Liver (tissue), 9 donors: ENCODE results near the gene CRELD2. TPM values are rescaled to one million over a fixed set of nuclear protein-coding genes. Genes with fewer than 3 reads are reported as not detected.

ENCODE experiments used
- DNase-seq: peaks from one replicate; pipeline ENCODE4 v3.0.0-alpha.2; 2017; ENCODE audit warnings: low spot score
- H3K27ac ChIP-seq, 2 donors: one replicate each; pipeline ENCODE4 v1.7.0; 2013; ENCODE audit warnings: inconsistent platforms in 2 of 2, low read length in 2 of 2, control low read depth in 1 of 2, low read depth in 1 of 2, mild to moderate bottlenecking in 1 of 2
- H3K27me3 ChIP-seq, 4 donors: one replicate each; pipeline versions ENCODE4 v1.6.1 to v1.7.0; 2013; ENCODE audit warnings: low read length in 3 of 4, inconsistent platforms in 1 of 4, mild to moderate bottlenecking in 1 of 4, moderate library complexity in 1 of 4; ENCODE audit not compliant: control insufficient read depth in 4 of 4, insufficient read depth in 4 of 4
- H3K36me3 ChIP-seq, 4 donors: one replicate each; pipeline versions ENCODE4 v1.6.1 to v1.7.0; 2013; ENCODE audit warnings: low read length in 3 of 4, mild to moderate bottlenecking in 3 of 4, low read depth in 1 of 4, moderate library complexity in 1 of 4; ENCODE audit not compliant: control insufficient read depth in 4 of 4, insufficient read depth in 3 of 4
- H3K4me1 ChIP-seq, 4 donors: one replicate each; pipeline versions ENCODE4 v1.6.1 to v1.7.0; 2013; ENCODE audit warnings: low read length in 3 of 4, mild to moderate bottlenecking in 3 of 4, moderate library complexity in 1 of 4; ENCODE audit not compliant: control insufficient read depth in 4 of 4, insufficient read depth in 4 of 4
- H3K4me3 ChIP-seq, 3 donors: one replicate each; pipeline versions ENCODE4 v1.6.1 to v1.7.0; 2013; ENCODE audit warnings: low read length in 3 of 3, control low read depth in 1 of 3, low read depth in 1 of 3, mild to moderate bottlenecking in 1 of 3
- H3K9ac ChIP-seq, 2 donors: one replicate each; pipeline ENCODE4 v1.7.0; 2013; ENCODE audit warnings: low read length in 2 of 2, mild to moderate bottlenecking in 2 of 2, moderate library complexity in 2 of 2, control low read depth in 1 of 2, low read depth in 1 of 2
- H3K9me3 ChIP-seq, 4 donors: one replicate each; pipeline versions ENCODE4 v1.6.1 to v1.7.0; 2013; ENCODE audit warnings: low read length in 3 of 4; ENCODE audit not compliant: control insufficient read depth in 4 of 4
- EGR1 ChIP-seq, 2 donors: IDR thresholded peaks; 2 replicates each; pipeline ENCODE4 v1.6.1; 2016 to 2018; ENCODE audit warnings: antibody characterized with exemption in 2 of 2, low read depth in 2 of 2
- FOXA1 ChIP-seq: IDR thresholded peaks from 2 replicates; pipeline ENCODE4 v1.6.1; 2016; ENCODE audit warnings: antibody characterized with exemption
- FOXA2 ChIP-seq: IDR thresholded peaks from 2 replicates; pipeline ENCODE4 v1.6.1; 2016; ENCODE audit warnings: antibody characterized with exemption
- GABPA ChIP-seq, 2 donors: IDR thresholded peaks in 1 of 2; conservative IDR thresholded peaks in 1 of 2; 2 replicates each; pipeline ENCODE4 v1.6.1; 2016; ENCODE audit warnings: antibody characterized with exemption in 2 of 2, mild to moderate bottlenecking in 1 of 2, moderate library complexity in 1 of 2
- HNF4A ChIP-seq, 2 donors: conservative IDR thresholded peaks; 2 replicates each; pipeline ENCODE4 v1.6.1; 2016; ENCODE audit warnings: antibody characterized with exemption in 2 of 2, mild to moderate bottlenecking in 2 of 2
- HNF4G ChIP-seq: IDR thresholded peaks from 2 replicates; pipeline ENCODE4 v1.6.1; 2016; ENCODE audit warnings: antibody characterized with exemption
- JUND ChIP-seq, 2 donors: IDR thresholded peaks; 2 replicates each; pipeline ENCODE4 v1.6.1; 2016; ENCODE audit warnings: antibody characterized with exemption in 2 of 2
- NR2F2 ChIP-seq: IDR thresholded peaks from 2 replicates; pipeline ENCODE4 v1.6.1; 2016; ENCODE audit warnings: antibody characterized with exemption
- RAD21 ChIP-seq, 2 donors: IDR thresholded peaks; 2 replicates each; pipeline ENCODE4 v1.6.1; 2016; ENCODE audit warnings: antibody characterized with exemption in 2 of 2, mild to moderate bottlenecking in 2 of 2
- RXRA ChIP-seq, 2 donors: IDR thresholded peaks; 2 replicates each; pipeline ENCODE4 v1.6.1; 2017 to 2018; ENCODE audit warnings: antibody characterized with exemption in 2 of 2, mild to moderate bottlenecking in 1 of 2
- SP1 ChIP-seq: IDR thresholded peaks from 2 replicates; pipeline ENCODE4 v1.6.1; 2018; ENCODE audit warnings: antibody characterized with exemption, mild to moderate bottlenecking
- TAF1 ChIP-seq: conservative IDR thresholded peaks from 2 replicates; pipeline ENCODE4 v1.6.1; 2016; ENCODE audit warnings: antibody characterized with exemption, mild to moderate bottlenecking
- YY1 ChIP-seq: IDR thresholded peaks from 2 replicates; pipeline ENCODE4 v1.6.1; 2016; ENCODE audit warnings: antibody characterized with exemption, mild to moderate bottlenecking
- WGBS: extraction: QIAGEN DNeasy Blood & Tissue Kit; methylation state at CpG from one replicate; pipeline ENCODE4 v1.1.7; 2013; 5-methylcytosine and 5-hydroxymethylcytosine counted together
- polyA plus RNA-seq, 2 donors: library from polyadenylated mRNA; stranded (reverse) in 1 of 2; unstranded in 1 of 2; fragments of 200-250 nt in 1 of 2; fragments of >200 nt in 1 of 2; fragmentation: Nextera tagmentation in 1 of 2; extraction: Ambion mirVana in 1 of 2; gene quantifications; one replicate each; pipeline versions ENCODE4 v1.2.1 to v1.2.3, GENCODE V29; 2013 to 2015
- total RNA-seq, 2 donors: library from RNA; depleted of rRNA; stranded (reverse); fragments of >200 nt; gene quantifications; one replicate each; pipeline ENCODE4 v1.2.3, GENCODE V29; 2014
- TF ChIP-seq, protein P1 (sequence below): IDR thresholded peaks from 2 replicates; pipeline ENCODE4 v1.6.1; 2016; ENCODE audit warnings: antibody characterized with exemption
- TF ChIP-seq, protein P2 (sequence below): IDR thresholded peaks from 2 replicates; pipeline ENCODE4 v1.6.1; 2016; ENCODE audit warnings: antibody characterized with exemption, mild to moderate bottlenecking
- TF ChIP-seq, protein P3 (sequence below): IDR thresholded peaks from 2 replicates; pipeline ENCODE4 v1.6.1; 2016; ENCODE audit warnings: antibody characterized with exemption
- TF ChIP-seq, protein P4 (sequence below): IDR thresholded peaks from 2 replicates; pipeline ENCODE4 v1.6.1; 2016; ENCODE audit warnings: antibody characterized with exemption
- donor health status: healthy.
- donor health status: healthy.
- donor health status: healthy.
- donor health status: healthy.
- donor health status: healthy.

Gene CRELD2
- total and polyA plus RNA-seq, 4 donors: 17.2 to 98.1 (median 57.1) TPM

DNA sequence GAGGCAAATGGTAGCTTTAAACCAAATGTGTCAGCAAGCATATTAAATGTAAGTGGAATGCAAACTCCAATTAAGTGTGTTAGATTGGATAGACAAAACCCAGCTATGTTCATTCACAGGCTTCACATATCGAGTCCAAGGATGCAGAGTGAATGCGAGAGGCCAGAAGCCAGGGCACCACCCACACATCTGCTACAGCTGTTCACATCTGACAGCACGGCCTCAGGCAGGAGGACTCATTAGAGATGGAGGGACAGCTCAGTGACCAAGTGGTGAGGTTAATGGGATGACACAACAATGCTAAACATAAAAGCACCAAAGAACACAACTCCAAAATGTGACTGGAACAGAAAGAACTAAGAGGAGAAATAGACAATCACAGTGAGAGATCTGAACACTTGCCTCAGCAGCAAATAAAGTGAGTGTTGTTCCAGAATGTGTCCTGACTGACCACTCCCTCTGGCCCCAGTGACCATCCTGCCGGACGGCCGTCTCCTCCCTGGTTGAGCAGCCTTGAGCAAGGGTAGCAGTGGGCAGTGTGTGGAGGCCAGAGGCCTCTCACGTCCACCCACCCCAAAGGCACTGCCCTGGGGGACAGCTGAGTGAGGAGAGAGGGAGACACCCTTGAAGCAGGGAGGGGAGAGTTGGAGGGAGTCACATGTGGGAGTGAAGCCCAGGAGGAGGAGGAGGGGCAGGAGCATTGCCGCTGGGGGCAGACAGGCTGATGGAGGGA is 23.9 kb upstream of the CRELD2 start:
- no peak overlapping the region for H3K4me3 ChIP-seq
- H3K4me1 ChIP-seq: no peaks in the 10 kb centered on the region
- no peaks in the 10 kb centered on the region for H3K27me3 ChIP-seq
- peaks cover 0 to 7% (median 2%) of the 10 kb centered on the region in 4 donors for H3K36me3 ChIP-seq
- WGBS: 95% methylated on average over 8 of the region's 8 CpGs
- TF ChIP-seq, protein P1, sequence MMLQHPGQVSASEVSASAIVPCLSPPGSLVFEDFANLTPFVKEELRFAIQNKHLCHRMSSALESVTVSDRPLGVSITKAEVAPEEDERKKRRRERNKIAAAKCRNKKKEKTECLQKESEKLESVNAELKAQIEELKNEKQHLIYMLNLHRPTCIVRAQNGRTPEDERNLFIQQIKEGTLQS: no peak
- TF ChIP-seq GABPA (IDR thresholded peaks at IDR 0.05 in 1 of 2, conservative IDR thresholded peaks at IDR 0.05 in 1 of 2) (no peak), TAF1 (no peak), HNF4G (no peak), EGR1 (IDR thresholded peaks at IDR 0.05; ENCODE audit: low read depth in 2 of 2) (no peak), HNF4A (conservative IDR thresholded peaks at IDR 0.05) (no peak), SP1 (no peak), NR2F2 (no peak)
- H3K27ac ChIP-seq: no peak overlapping the region
- H3K9ac ChIP-seq: no peak overlapping the region
- H3K9me3 ChIP-seq: peaks cover 0 to 3% (median 0%) of the 10 kb centered on the region in 4 donors
- DNase-seq: no peak

DNA sequence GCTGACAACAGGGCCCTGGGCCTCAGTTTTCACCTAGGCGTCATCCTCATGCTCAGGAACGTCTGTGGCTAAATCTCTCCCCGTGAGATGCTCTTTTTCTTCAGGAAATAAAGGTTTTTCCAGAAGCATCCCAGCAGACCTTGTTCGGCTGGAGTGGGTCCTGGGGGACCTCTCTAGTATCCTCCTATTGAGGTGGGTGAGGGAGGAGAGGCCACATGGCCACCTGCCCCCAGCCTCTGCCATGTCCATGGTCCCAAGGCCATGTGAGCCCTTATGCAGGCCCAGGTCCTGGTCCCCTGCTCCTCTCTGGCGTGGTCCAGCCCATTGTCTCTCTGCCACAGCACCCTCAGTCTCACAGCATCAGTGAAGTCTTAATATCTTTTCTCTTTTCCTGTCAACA is 22.2 kb upstream of the CRELD2 start:
- DNase-seq: no peak
- Histone ChIP-seq H3K4me1 (no peaks in the 10 kb centered on the region), H3K27ac (no peak overlapping the region), H3K4me3 (no peak overlapping the region), H3K9me3 (peaks cover 0 to 3% (median 0%) of the 10 kb centered on the region in 4 donors), H3K27me3 (no peaks in the 10 kb centered on the region), H3K9ac (no peak overlapping the region), H3K36me3 (peaks cover 0 to 15% (median 2%) of the 10 kb centered on the region in 4 donors)
- no peak for TF ChIP-seq EGR1 (IDR thresholded peaks at IDR 0.05; ENCODE audit: low read depth in 2 of 2)
- no peak for TF ChIP-seq YY1
- no peak for TF ChIP-seq HNF4A (conservative IDR thresholded peaks at IDR 0.05)
- no peak for TF ChIP-seq GABPA (IDR thresholded peaks at IDR 0.05 in 1 of 2, conservative IDR thresholded peaks at IDR 0.05 in 1 of 2)
- TF ChIP-seq, protein P2, sequence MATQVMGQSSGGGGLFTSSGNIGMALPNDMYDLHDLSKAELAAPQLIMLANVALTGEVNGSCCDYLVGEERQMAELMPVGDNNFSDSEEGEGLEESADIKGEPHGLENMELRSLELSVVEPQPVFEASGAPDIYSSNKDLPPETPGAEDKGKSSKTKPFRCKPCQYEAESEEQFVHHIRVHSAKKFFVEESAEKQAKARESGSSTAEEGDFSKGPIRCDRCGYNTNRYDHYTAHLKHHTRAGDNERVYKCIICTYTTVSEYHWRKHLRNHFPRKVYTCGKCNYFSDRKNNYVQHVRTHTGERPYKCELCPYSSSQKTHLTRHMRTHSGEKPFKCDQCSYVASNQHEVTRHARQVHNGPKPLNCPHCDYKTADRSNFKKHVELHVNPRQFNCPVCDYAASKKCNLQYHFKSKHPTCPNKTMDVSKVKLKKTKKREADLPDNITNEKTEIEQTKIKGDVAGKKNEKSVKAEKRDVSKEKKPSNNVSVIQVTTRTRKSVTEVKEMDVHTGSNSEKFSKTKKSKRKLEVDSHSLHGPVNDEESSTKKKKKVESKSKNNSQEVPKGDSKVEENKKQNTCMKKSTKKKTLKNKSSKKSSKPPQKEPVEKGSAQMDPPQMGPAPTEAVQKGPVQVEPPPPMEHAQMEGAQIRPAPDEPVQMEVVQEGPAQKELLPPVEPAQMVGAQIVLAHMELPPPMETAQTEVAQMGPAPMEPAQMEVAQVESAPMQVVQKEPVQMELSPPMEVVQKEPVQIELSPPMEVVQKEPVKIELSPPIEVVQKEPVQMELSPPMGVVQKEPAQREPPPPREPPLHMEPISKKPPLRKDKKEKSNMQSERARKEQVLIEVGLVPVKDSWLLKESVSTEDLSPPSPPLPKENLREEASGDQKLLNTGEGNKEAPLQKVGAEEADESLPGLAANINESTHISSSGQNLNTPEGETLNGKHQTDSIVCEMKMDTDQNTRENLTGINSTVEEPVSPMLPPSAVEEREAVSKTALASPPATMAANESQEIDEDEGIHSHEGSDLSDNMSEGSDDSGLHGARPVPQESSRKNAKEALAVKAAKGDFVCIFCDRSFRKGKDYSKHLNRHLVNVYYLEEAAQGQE: no peak
- no peak for TF ChIP-seq HNF4G
- TF ChIP-seq RXRA (IDR thresholded peaks at IDR 0.05): no peak
- no peak for TF ChIP-seq JUND (IDR thresholded peaks at IDR 0.05)
- no peak for TF ChIP-seq FOXA2
- TF ChIP-seq FOXA1: no peak
- no peak for TF ChIP-seq SP1
- no peak for TF ChIP-seq RAD21 (IDR thresholded peaks at IDR 0.05)
- TF ChIP-seq, protein P3, sequence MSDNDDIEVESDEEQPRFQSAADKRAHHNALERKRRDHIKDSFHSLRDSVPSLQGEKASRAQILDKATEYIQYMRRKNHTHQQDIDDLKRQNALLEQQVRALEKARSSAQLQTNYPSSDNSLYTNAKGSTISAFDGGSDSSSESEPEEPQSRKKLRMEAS: no peak
- TF ChIP-seq, protein P1: no peak
- TF ChIP-seq, protein P4, sequence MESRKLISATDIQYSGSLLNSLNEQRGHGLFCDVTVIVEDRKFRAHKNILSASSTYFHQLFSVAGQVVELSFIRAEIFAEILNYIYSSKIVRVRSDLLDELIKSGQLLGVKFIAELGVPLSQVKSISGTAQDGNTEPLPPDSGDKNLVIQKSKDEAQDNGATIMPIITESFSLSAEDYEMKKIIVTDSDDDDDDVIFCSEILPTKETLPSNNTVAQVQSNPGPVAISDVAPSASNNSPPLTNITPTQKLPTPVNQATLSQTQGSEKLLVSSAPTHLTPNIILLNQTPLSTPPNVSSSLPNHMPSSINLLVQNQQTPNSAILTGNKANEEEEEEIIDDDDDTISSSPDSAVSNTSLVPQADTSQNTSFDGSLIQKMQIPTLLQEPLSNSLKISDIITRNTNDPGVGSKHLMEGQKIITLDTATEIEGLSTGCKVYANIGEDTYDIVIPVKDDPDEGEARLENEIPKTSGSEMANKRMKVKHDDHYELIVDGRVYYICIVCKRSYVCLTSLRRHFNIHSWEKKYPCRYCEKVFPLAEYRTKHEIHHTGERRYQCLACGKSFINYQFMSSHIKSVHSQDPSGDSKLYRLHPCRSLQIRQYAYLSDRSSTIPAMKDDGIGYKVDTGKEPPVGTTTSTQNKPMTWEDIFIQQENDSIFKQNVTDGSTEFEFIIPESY: no peak
- WGBS: 77% methylated on average over 5 of the region's 5 CpGs
